Measurements from ENCODE around the gene ASPSCR1. TPM values are rescaled to one million over a fixed set of nuclear protein-coding genes. Genes with fewer than 3 reads are reported as not detected.
A peak's percentile ranks its signal among the peaks of the same experiment; 100 is the strongest.

Gene ASPSCR1
- total RNA-seq, 1 donor from 2014 or later, result 50.0 TPM

- ChIA-PET CTCF (no interaction called here), POLR2A (no interaction called here)
- DNase-seq (no peak), ATAC-seq (ENCODE audit: low read depth) (no peak)
- Mint-ChIP-seq H3K27ac (no peak overlapping the region), H3K4me3 (no peak overlapping the region), H3K27me3 (no peaks in the 10 kb centered on the region), H3K36me3 (ENCODE audit: low read depth) (peaks cover 3% of the 10 kb centered on the region), H3K4me1 (peaks cover 12% of the 10 kb centered on the region), H3K9me3 (no peaks in the 10 kb centered on the region)
- intact Hi-C loops (cut with micrococcal nuclease), result no loop called here
- TF ChIP-seq, protein P1, sequence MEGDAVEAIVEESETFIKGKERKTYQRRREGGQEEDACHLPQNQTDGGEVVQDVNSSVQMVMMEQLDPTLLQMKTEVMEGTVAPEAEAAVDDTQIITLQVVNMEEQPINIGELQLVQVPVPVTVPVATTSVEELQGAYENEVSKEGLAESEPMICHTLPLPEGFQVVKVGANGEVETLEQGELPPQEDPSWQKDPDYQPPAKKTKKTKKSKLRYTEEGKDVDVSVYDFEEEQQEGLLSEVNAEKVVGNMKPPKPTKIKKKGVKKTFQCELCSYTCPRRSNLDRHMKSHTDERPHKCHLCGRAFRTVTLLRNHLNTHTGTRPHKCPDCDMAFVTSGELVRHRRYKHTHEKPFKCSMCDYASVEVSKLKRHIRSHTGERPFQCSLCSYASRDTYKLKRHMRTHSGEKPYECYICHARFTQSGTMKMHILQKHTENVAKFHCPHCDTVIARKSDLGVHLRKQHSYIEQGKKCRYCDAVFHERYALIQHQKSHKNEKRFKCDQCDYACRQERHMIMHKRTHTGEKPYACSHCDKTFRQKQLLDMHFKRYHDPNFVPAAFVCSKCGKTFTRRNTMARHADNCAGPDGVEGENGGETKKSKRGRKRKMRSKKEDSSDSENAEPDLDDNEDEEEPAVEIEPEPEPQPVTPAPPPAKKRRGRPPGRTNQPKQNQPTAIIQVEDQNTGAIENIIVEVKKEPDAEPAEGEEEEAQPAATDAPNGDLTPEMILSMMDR (IDR thresholded peaks at IDR 0.05), result no peak
Measured at GRCh38 chr17:81973432-81973831, 4.0 kb upstream of the ASPSCR1 start.

DNA sequence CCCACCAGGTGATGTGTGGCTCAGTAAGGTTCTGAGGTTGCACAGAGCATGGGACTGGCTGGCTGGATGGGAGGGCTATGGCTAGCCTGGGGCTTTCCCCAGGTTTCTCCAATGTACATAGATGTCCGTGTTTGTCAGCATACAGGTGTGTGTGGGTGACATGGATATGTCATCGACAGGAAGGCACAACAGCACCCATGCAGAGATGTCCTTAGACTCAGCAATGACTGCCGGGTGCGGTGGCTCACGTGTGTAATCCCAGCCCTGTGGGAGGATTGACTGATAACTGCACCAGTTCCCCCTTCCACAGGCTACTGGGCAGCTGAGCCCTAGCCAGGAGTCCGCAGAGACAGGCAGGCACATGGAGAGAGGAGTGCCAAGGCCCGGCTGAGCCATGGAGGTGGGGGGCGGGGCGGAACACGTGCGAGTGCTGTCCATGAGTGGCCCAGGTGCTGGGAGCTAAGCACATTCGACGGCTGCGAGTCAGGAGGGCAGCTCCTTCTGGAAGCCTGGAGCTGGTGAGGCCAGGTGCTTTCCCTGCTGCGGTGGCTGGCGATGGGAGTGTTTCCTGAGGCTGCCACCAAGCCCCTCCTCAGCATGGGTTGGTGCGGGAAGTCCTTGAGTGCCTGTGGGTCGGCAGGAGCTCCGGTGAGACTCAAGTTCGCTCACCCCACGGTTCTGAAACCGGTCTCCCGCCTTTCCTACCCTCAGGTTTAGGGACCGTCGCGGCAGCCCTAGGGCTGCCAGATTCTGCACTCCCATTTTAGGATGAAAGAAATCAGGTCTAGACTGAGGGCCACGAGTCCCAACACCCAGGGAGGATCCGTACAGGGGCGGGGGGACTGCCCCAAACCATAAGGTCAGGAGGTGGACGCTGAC, 858 bp upstream of the ASPSCR1 start:
- Mint-ChIP-seq H3K27ac (peak overlapping the region; percentile 93), H3K4me1 (peaks cover 25% of the 10 kb centered on the region), H3K27me3 (no peaks in the 10 kb centered on the region), H3K9me3 (no peaks in the 10 kb centered on the region), H3K4me3 (peak overlapping the region; percentile 95), H3K36me3 (ENCODE audit: low read depth) (peaks cover 15% of the 10 kb centered on the region)
- DNase-seq (no peak), ATAC-seq (ENCODE audit: low read depth) (peak; percentile 8)
- ChIA-PET CTCF (interaction anchor here (1.1 to 2.0 kb wide), 2 partner anchors 10 to 17 kb away, joined by 3 to 9 read pairs; no protein-coding TSS in a partner anchor), POLR2A (interaction anchor here (0.9 to 2.3 kb wide), 5 partner anchors 9 to 104 kb away, joined by 3 to 20 read pairs (median 5); partner anchors contain the start of genes DCXR and MAFG)
- intact Hi-C loops (cut with micrococcal nuclease), result loop anchor here (1.0 to 5.0 kb wide), 6 partner anchors 8 to 122 kb away; partner anchors contain the start of genes DCXR, FASN, LRRC45 and MAFG
- TF ChIP-seq, protein P1 (IDR thresholded peaks at IDR 0.05), result no peak

GRCh38 chr17:81978524-81979298, 1.3 kb downstream of the ASPSCR1 start:
- ATAC-seq (ENCODE audit: low read depth), result no peak
- Mint-ChIP-seq H3K4me3 (peak overlapping the region; percentile 75), H3K9me3 (no peaks in the 10 kb centered on the region), H3K4me1 (peaks cover 36% of the 10 kb centered on the region), H3K27ac (peak overlapping the region; percentile 70), H3K27me3 (no peaks in the 10 kb centered on the region), H3K36me3 (ENCODE audit: low read depth) (peaks cover 23% of the 10 kb centered on the region)
- POLR2A ChIA-PET, result interaction anchor here (0.5 to 2.3 kb wide), 9 partner anchors 11 to 267 kb away, joined by 3 to 20 read pairs (median 4); partner anchors contain the start of genes DCXR, MAFG and PPP1R27
- DNase-seq, result no peak
- TF ChIP-seq, protein P1 (IDR thresholded peaks at IDR 0.05), result no peak
- intact Hi-C loops (cut with micrococcal nuclease), result loop anchor here (5.0 kb wide), 1 partner anchor 59 kb away; the partner anchor contains the start of gene DCXR
- CTCF ChIA-PET, result interaction anchor here (1.0 kb wide), 1 partner anchor 19 kb away, joined by 3 read pairs; no protein-coding TSS in a partner anchor

- peak overlapping the region; percentile 19 for H3K4me3 Mint-ChIP-seq
- DNase-seq, result no peak
- H3K4me1 Mint-ChIP-seq, result peaks cover 39% of the 10 kb centered on the region
- TF ChIP-seq, protein P1 (IDR thresholded peaks at IDR 0.05), result no peak
- ChIA-PET POLR2A (interaction anchor here (0.6 kb wide), 1 partner anchor 12 kb away, joined by 6 read pairs; no protein-coding TSS in a partner anchor), CTCF (no interaction called here)
- no peak overlapping the region for H3K27ac Mint-ChIP-seq
- intact Hi-C loops (cut with micrococcal nuclease), result no loop called here
- no peak for ATAC-seq (ENCODE audit: low read depth)
- peaks cover 30% of the 10 kb centered on the region for H3K36me3 Mint-ChIP-seq (ENCODE audit: low read depth)
- H3K9me3 Mint-ChIP-seq, result no peaks in the 10 kb centered on the region
- H3K27me3 Mint-ChIP-seq, result no peaks in the 10 kb centered on the region
Measured at GRCh38 chr17:81980122-81980521, 2.7 kb downstream of the ASPSCR1 start.

Measured in activated B cell treated with CpG ODN at 0.5 μM for 24 hours (primary cell).